Suprapubic skin (tissue), 4 donors: ENCODE measurements around the gene NR2F1-AS1.

Experiments used
- CTCF ChIP-seq, 2 donors: fragments of 200-600 bp in 1 of 2; fragments of 450-650 bp in 1 of 2; sonication (generic) in 1 of 2; IDR thresholded peaks; one replicate each; pipeline ENCODE4 v1.5.1; 2016 to 2019; ENCODE audit warnings: antibody characterized with exemption in 2 of 2, mild to moderate bottlenecking in 1 of 2, moderate library complexity in 1 of 2
- POLR2A ChIP-seq, 2 donors: fragments of 450-650 bp; IDR thresholded peaks; one replicate each; pipeline ENCODE4 v1.6.1; 2017; ENCODE audit warnings: antibody characterized with exemption in 2 of 2, mild to moderate bottlenecking in 2 of 2, moderate library complexity in 2 of 2
- POLR2AphosphoS5 ChIP-seq, 3 donors: sonication (generic); formaldehyde crosslinking; IDR thresholded peaks; one replicate each; pipeline ENCODE4 v1.6.1; 2017; ENCODE audit warnings: antibody characterized with exemption in 3 of 3

DNA sequence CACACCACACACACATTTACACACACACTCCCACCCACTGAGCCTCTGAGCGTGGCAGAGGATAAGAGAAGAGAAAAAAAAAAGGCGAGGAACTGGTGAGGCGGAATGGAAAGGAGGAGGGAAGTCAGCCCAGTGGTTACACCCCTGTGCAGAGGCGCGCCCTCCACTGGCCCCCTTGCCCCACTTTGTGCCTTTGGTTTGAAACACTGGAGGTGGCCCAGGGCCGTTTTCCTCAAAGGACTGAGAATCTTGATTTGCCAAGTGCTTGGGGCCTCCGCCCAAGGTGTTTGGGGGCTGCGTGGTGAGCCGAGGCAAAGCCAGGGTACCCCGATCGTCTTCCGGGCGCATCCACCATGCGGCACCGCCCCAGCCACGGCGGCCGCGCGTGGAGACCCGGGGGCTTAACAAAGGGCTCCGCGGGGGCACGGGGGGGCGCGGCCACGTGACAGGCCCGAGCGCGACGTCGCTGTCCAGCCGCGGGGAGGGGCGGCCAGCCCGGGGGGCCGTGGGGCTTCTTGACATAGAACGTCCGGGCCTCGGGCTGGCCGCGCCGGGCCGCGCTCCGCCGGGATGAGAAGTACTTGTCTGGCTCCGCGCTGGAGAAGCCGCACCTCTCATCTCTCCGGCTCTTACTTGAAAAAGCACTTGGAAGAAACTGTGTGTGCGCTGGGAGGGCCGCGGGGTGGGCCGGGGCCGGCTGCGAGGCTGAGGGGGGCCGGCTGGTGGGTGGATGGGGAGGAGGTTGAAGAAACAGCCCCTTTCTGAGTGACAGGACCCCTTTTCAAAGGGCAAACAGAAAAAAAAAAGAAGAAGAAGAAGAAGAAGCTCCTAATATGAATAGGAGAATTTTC lies 23.0 kb upstream of the NR2F1-AS1 start:
- no peak for TF ChIP-seq CTCF (IDR thresholded peaks at IDR 0.05)
- TF ChIP-seq POLR2A (IDR thresholded peaks at IDR 0.05), result no peak
- no peak for TF ChIP-seq POLR2AphosphoS5 (IDR thresholded peaks at IDR 0.05)
